ENCODE measurements around the gene ADH5. TPM values are rescaled to one million over a fixed set of nuclear protein-coding genes. Genes with fewer than 3 reads are reported as not detected.

Gene ADH5
- total RNA-seq, 3 donors from 2014 or later, result 136 to 236 (median 192) TPM

GRCh38 chr4:99059550-99059949, 29.0 kb downstream of the ADH5 start:
- H3K4me1 ChIP-seq (ENCODE audit: low read depth), result no peaks in the 10 kb centered on the region

DNA sequence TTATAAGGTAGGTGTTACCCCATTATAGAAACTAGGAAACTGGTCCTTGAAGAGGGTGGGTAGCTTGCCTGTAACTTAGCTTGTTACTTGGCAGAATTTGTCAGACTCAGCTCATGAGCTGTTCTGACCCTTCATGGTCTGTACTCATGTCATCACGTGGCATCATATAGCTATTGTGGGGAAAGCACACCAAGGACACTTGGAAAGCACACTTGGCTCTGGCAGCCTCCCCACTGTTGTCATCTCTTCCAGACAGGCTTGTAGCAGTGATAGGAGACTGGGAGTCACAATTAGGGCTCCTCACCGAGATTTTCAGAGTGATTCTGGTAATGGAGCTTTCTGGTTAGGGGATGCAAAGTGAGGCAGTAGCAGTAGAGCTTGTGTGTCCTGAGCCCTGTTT, 30.4 kb downstream of the ADH5 start:
- TF ChIP-seq, protein P1, sequence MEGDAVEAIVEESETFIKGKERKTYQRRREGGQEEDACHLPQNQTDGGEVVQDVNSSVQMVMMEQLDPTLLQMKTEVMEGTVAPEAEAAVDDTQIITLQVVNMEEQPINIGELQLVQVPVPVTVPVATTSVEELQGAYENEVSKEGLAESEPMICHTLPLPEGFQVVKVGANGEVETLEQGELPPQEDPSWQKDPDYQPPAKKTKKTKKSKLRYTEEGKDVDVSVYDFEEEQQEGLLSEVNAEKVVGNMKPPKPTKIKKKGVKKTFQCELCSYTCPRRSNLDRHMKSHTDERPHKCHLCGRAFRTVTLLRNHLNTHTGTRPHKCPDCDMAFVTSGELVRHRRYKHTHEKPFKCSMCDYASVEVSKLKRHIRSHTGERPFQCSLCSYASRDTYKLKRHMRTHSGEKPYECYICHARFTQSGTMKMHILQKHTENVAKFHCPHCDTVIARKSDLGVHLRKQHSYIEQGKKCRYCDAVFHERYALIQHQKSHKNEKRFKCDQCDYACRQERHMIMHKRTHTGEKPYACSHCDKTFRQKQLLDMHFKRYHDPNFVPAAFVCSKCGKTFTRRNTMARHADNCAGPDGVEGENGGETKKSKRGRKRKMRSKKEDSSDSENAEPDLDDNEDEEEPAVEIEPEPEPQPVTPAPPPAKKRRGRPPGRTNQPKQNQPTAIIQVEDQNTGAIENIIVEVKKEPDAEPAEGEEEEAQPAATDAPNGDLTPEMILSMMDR (IDR thresholded peaks at IDR 0.05), result no peak
- Histone ChIP-seq H3K9me3 (no peaks in the 10 kb centered on the region), H3K4me1 (ENCODE audit: low read depth) (no peaks in the 10 kb centered on the region), H3K36me3 (ENCODE audit: low read depth) (no peaks in the 10 kb centered on the region), H3K4me3 (no peak overlapping the region)
- intact Hi-C loops (cut with DNase I, micrococcal nuclease), result loop anchor here in 1 of 2 donors (10.0 kb wide), 1 partner anchor 53 kb away; no protein-coding TSS in a partner anchor
- ATAC-seq (no peak), DNase-seq (no peak)

More at GRCh38 chr4:99059550-99059949, 29.0 kb downstream of the ADH5 start:
- TF ChIP-seq, protein P1 (IDR thresholded peaks at IDR 0.05), result no peak
- intact Hi-C loops (cut with DNase I, micrococcal nuclease), result loop anchor here in 1 of 2 donors (10.0 kb wide), 1 partner anchor 55 kb away; no protein-coding TSS in a partner anchor
- no peak overlapping the region for H3K4me3 ChIP-seq
- no peaks in the 10 kb centered on the region for H3K36me3 ChIP-seq (ENCODE audit: low read depth)
- ATAC-seq (no peak), DNase-seq (no peak)
- H3K9me3 ChIP-seq, result no peaks in the 10 kb centered on the region

- intact Hi-C loops (cut with DNase I, micrococcal nuclease), result loop anchor here in 1 of 2 donors (10.0 kb wide), 1 partner anchor 50 kb away; no protein-coding TSS in a partner anchor
- ATAC-seq, result no peak
- Histone ChIP-seq H3K4me3 (no peak overlapping the region), H3K9me3 (no peaks in the 10 kb centered on the region), H3K36me3 (ENCODE audit: low read depth) (no peaks in the 10 kb centered on the region), H3K4me1 (ENCODE audit: low read depth) (no peaks in the 10 kb centered on the region)
- DNase-seq, result no peak
- TF ChIP-seq, protein P1 (IDR thresholded peaks at IDR 0.05), result no peak
Measured at GRCh38 chr4:99054428-99054994, 34.1 kb downstream of the ADH5 start.

DNA sequence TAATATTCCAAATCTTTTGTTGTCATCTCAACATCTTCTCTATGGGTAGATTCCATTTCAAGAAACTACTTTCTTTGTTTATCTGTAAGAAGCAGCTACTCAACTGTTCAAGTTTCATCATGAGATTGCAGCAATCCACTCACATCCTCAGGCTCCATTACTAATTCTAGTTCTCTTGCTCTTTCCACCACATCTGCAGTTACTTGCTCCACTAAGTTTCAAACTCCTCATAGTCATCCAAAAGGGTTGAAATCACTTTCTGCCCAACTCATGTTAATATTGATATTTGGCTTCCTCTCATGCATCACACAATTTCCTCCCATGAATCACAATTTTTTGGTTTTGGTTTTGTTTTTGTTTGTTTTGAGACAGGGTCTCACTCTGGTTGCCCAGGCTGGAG, 35.7 kb downstream of the ADH5 start:
- Histone ChIP-seq H3K4me3 (no peak overlapping the region), H3K4me1 (ENCODE audit: low read depth) (no peaks in the 10 kb centered on the region), H3K9me3 (no peaks in the 10 kb centered on the region), H3K36me3 (ENCODE audit: low read depth) (no peaks in the 10 kb centered on the region)
- ATAC-seq (no peak), DNase-seq (no peak)
- TF ChIP-seq, protein P1 (IDR thresholded peaks at IDR 0.05), result no peak
- intact Hi-C loops (cut with DNase I, micrococcal nuclease), result loop anchor here in 1 of 2 donors (10.0 kb wide), 1 partner anchor 48 kb away; no protein-coding TSS in a partner anchor

DNA sequence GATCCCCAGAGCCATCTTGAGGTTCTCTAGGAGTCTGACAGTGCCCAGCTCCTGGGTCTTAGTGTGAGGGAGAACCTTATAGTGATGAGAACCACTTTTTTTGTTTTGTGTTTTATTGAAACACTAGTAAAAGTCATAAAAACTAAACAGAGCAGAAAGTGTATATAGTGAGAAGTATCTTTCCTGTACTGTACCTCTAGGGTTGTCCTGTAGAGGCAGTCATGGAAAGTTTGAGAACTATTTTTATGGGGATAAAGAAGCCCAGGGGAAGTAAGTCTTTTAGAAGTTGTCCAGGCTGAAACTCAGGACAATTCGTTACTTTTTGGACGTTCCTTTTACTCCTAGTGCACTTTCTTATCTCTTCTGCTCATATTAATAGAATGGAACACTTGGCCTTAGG, 40.9 kb downstream of the ADH5 start:
- no peak for ATAC-seq
- no peaks in the 10 kb centered on the region for H3K9me3 ChIP-seq
- intact Hi-C loops (cut with DNase I, micrococcal nuclease), result no loop called here
- H3K4me3 ChIP-seq, result no peak overlapping the region
- TF ChIP-seq, protein P1 (IDR thresholded peaks at IDR 0.05), result no peak
- no peaks in the 10 kb centered on the region for H3K4me1 ChIP-seq (ENCODE audit: low read depth)
- H3K36me3 ChIP-seq (ENCODE audit: low read depth), result no peaks in the 10 kb centered on the region
- DNase-seq, result no peak

Data from mucosa of descending colon (tissue), 3 donors.